K562 (cell line): ENCODE data around the gene CPLX1. TPM values are rescaled to one million over a fixed set of nuclear protein-coding genes. Genes with fewer than 3 reads are reported as not detected.

Source experiments
- ATAC-seq: fragments of 200-7000 bp; cut with Tn5 transposase; 3 replicates; pipeline ENCODE4 v1.9.1; 2020; ENCODE audit warnings: moderate library complexity
- BruUV-seq: library from RNA; stranded (reverse); fragments of 400-500 nt; replicated peaks from 2 replicates; lab custom pipeline; 2021; lab: Mats Ljungman, UMichigan
- CTCF ChIA-PET: fragments of 300-600 bp; formaldehyde crosslinking; extraction: SDS; loops from one replicate; lab custom pipeline; 2021; ENCODE audit warnings: low intra/inter-chr PET ratio; lab: Yijun Ruan, JAX
- POLR2A ChIA-PET: fragments of 300-600, 350-650 bp; sonication (Branson Sonifier 250); formaldehyde crosslinking; extraction: SDS; loops from one replicate; lab custom pipeline; 2021; ENCODE audit warnings: antibody characterized with exemption, inconsistent platforms; lab: Yijun Ruan, JAX
- DNase-seq, 4 experiments: peaks; one replicate each; pipeline versions ENCODE4 v3.0.0 to v3.0.0-alpha.2; 2011 to 2018; ENCODE audit warnings: low spot score in 3 of 4, mixed read lengths in 3 of 4; ENCODE audit errors: extremely low read depth in 1 of 4
- FAIRE-seq: peaks from 2 replicates; lab custom pipeline; 2011; peaks lifted over from hg19 to GRCh38; lab: Jason Lieb, UNC
- H2AFZ ChIP-seq: 2 replicates; pipeline ENCODE4 v1.6.0; 2011; ENCODE audit warnings: low read depth, low read length, control low read depth, inconsistent platforms
- H3K27ac ChIP-seq: fragments of 200-600 bp; 3 replicates; pipeline ENCODE4 v1.8.0; 2011; ENCODE audit warnings: low read depth, mild to moderate bottlenecking, control low read depth, inconsistent platforms, low read length, moderate library complexity, mixed read lengths; ENCODE audit errors: extremely low read depth
- H3K27me3 ChIP-seq, 2 experiments: fragments of 300-600 bp in 1 of 2; 2 replicates in 1 of 2; 3 replicates in 1 of 2; pipeline versions ENCODE4 v1.6.0 to v1.8.0; 2011; ENCODE audit warnings: inconsistent platforms in 2 of 2, low read length in 2 of 2, mild to moderate bottlenecking in 1 of 2, mixed read lengths in 1 of 2, moderate library complexity in 1 of 2; ENCODE audit not compliant: control insufficient read depth in 2 of 2, insufficient read depth in 2 of 2
- H3K36me3 ChIP-seq: fragments of 300-600 bp; 3 replicates; pipeline ENCODE4 v1.8.0; 2011; ENCODE audit warnings: mild to moderate bottlenecking, low read length, inconsistent platforms; ENCODE audit not compliant: control insufficient read depth, insufficient read depth
- H3K4me1 ChIP-seq, 2 experiments: fragments of 200-600 bp in 1 of 2; replicated peaks in 1 of 2; 2 replicates in 1 of 2; 3 replicates in 1 of 2; pipeline versions ENCODE4 v1.5.1 to v1.8.0; 2011; ENCODE audit warnings: inconsistent platforms in 2 of 2, low read length in 2 of 2, mild to moderate bottlenecking in 1 of 2, mixed read lengths in 1 of 2, moderate library complexity in 1 of 2; ENCODE audit not compliant: control insufficient read depth in 2 of 2, insufficient read depth in 2 of 2
- H3K4me2 ChIP-seq: 2 replicates; pipeline ENCODE4 v1.6.1; 2011; ENCODE audit warnings: low read length, control low read depth, inconsistent platforms, mixed read lengths; ENCODE audit not compliant: insufficient read depth
- H3K4me3 ChIP-seq: fragments of 200-600 bp; sonication (generic), shearing (Covaris generic); 2 replicates; pipeline ENCODE4 v1.5.1; 2016; ENCODE audit warnings: control low read depth, inconsistent platforms
- H3K79me2 ChIP-seq: fragments of 200-600 bp; 3 replicates; pipeline ENCODE4 v1.8.0; 2011; ENCODE audit warnings: low read length, inconsistent platforms; ENCODE audit not compliant: control insufficient read depth, insufficient read depth
- H3K9ac ChIP-seq, 2 experiments: 2 replicates each; pipeline versions ENCODE4 v1.6.0 to v1.6.1; 2011; ENCODE audit warnings: low read depth in 2 of 2, low read length in 2 of 2, control low read depth in 1 of 2, inconsistent platforms in 1 of 2, mild to moderate bottlenecking in 1 of 2, mixed read lengths in 1 of 2; ENCODE audit not compliant: insufficient read depth in 1 of 2
- H3K9me1 ChIP-seq: one replicate; pipeline ENCODE4 v1.6.0; 2011; ENCODE audit warnings: inconsistent platforms, mild to moderate bottlenecking, low read length, moderate library complexity; ENCODE audit not compliant: control insufficient read depth, insufficient read depth
- H3K9me3 ChIP-seq: replicated peaks from 2 replicates; pipeline ENCODE4 v1.5.1; 2011; ENCODE audit warnings: low read depth, low read length, inconsistent platforms; ENCODE audit not compliant: control insufficient read depth, insufficient read depth
- H4K20me1 ChIP-seq: replicated peaks from 2 replicates; pipeline ENCODE4 v1.6.1; 2011; ENCODE audit warnings: low read length, inconsistent platforms, mixed read lengths; ENCODE audit not compliant: control insufficient read depth, insufficient read depth
- RBBP5 ChIP-seq: fragments of 200-600 bp; sonication (generic); IDR thresholded peaks from 2 replicates; pipeline ENCODE4 v1.6.1; 2012; ENCODE audit warnings: borderline replicate concordance, mild to moderate bottlenecking, low read length, control low read depth, inconsistent platforms; ENCODE audit not compliant: insufficient read depth, poor library complexity, severe bottlenecking
- RBFOX2 ChIP-seq: fragments of 200-400 bp; formaldehyde crosslinking; IDR thresholded peaks from 2 replicates; pipeline ENCODE4 v1.6.1; 2017; ENCODE audit warnings: low read depth, mild to moderate bottlenecking, low read length, moderate library complexity
- RCOR1 ChIP-seq, 2 experiments: IDR thresholded peaks; 2 replicates each; pipeline ENCODE4 v1.6.1; 2012; ENCODE audit warnings: low read depth in 2 of 2, low read length in 2 of 2, borderline replicate concordance in 1 of 2, improper control_type of control experiment in 1 of 2
- WGBS: fragments of 100-300 bp; shearing (Covaris generic); methylation state at CpG from one replicate; pipeline ENCODE4 v1.1.6; 2016; ENCODE audit warnings: low coverage, mixed read lengths; ENCODE audit not compliant: insufficient coverage; ENCODE audit errors: missing lambda C conversion rate; 5-methylcytosine and 5-hydroxymethylcytosine counted together
- in situ Hi-C: fragments of 300-500 bp; cut with MboI; formaldehyde crosslinking; loops from 4 replicates; pipeline ENCODE4 v1.15.0; 2018; ENCODE audit warnings: inconsistent platforms, mixed read lengths
- intact Hi-C: fragments of 100-400 bp; cut with micrococcal nuclease; formaldehyde crosslinking; loops from 2 replicates; pipeline ENCODE4 v1.14.2; 2022
- polyA plus RNA-seq, 8 experiments: library from polyadenylated mRNA; depleted of rRNA in 4 of 8; stranded (reverse) in 5 of 8; unstranded in 3 of 8; fragments of >200 nt; fragmentation: Nextera tagmentation in 2 of 8; fragmentation: Illumina TruSeq in 1 of 8; extraction: Ambion mirVana in 2 of 8; extraction: Trizol in 1 of 8; gene quantifications; 2 replicates each; pipeline versions ENCODE4 v1.2.1 to v1.2.3, GENCODE V29; 2011 to 2014; ENCODE audit warnings: inconsistent platforms in 1 of 8, missing spikeins in 1 of 8
- total RNA-seq, 7 experiments: library from RNA; depleted of rRNA in 6 of 7; stranded (reverse); fragments of >200 nt in 6 of 7; fragmentation: Illumina TruSeq in 2 of 7; extraction: Trizol in 2 of 7; gene quantifications; 2 replicates each; pipeline versions ENCODE4 v1.2.1 to v1.2.3, GENCODE V29; 2011 to 2021; ENCODE audit warnings: low replicate concordance in 1 of 7

CPLX1 gene
- total and polyA plus RNA-seq, 9 of the 15 experiments (the other 6 are each of a cell fraction or from before 2014, with no cell fraction given), result 0.03 to 3.3 (median 0.17) TPM; not detected in 2

DNA sequence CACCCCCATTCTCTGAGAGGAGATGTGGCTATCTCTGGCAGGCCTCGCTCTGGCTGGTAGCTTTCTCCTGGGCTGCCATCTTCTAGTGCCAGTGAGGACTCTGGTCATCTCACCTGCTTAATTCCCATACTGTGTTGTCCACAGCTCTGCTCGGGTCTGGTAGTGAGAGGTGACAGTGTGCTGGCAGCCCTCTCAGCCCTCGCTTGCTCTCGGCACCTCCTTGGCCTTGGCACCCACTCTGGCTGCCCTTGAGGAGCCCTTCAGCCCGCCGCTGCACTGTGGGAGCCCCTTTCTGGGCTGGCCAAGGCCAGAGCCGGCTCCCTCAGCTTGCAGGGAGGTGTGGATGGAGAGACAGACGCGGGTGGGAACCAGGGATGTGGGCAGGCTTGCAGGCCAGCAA is 52.7 kb downstream of the CPLX1 start:
- Histone ChIP-seq H3K9ac (0 out of 4 replicates have a peak overlapping the region, but pooled peaks of 1 of the 2 experiments have one; percentile 35), H4K20me1 (peaks cover 4% of the 10 kb centered on the region; the same call in 1 of the 2 replicates), H2AFZ (no peak overlapping the region), H3K4me1 (peaks cover 0 to 20% of the 10 kb centered on the region in 2 experiments; a peak in 4 of 5 replicates), H3K4me2 (no peak overlapping the region), H3K36me3 (peaks cover 86% of the 10 kb centered on the region), H3K9me1 (no peaks in the 10 kb centered on the region), H3K9me3 (peaks cover 7% of the 10 kb centered on the region), H3K4me3 (no peak overlapping the region), H3K79me2 (peaks cover 86% of the 10 kb centered on the region), H3K27me3 (no peaks in the 10 kb centered on the region), H3K27ac (no peak overlapping the region)
- CTCF ChIA-PET, result no interaction called here
- in situ Hi-C loops, result no loop called here
- WGBS, result 91% methylated on average over 9 of the region's 9 CpGs
- intact Hi-C loops, result no loop called here
- no peak for TF ChIP-seq RBBP5
- 0 out of 2 replicates have a peak, but pooled peaks have one; percentile 34 for TF ChIP-seq RBFOX2
- TF ChIP-seq, all 486 proteins: peak for 1
- no peak for FAIRE-seq
- BruUV-seq, result no TSS peak
- POLR2A ChIA-PET, result interaction anchor here (0.6 kb wide), 1 partner anchor 126 kb away, joined by 3 read pairs; no protein-coding TSS in a partner anchor
- no peak for DNase-seq
- ATAC-seq, result no peak

DNA sequence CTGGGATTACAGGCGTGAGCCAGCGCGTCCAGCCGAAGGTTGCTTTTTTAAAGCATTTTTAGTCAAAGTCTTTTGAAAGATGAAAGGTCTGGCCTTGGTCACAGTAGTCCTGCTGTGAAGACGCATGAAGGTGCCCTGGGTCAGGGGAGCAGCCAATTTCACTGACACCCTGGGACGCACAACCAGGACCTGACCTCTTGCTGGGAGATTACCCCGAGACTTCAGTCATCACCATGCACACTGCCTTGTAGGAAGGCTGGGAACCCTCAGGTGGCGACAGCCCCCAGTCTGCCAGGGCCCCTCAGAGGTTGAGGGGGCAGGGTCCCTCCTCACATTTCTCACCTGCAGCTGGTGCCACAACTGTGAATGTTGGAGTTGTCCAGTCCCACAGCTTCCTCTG is 53.2 kb downstream of the CPLX1 start:
- intact Hi-C loops, result no loop called here
- no peaks in the 10 kb centered on the region for H3K27me3 ChIP-seq
- no peak overlapping the region for H3K4me2 ChIP-seq
- peak overlapping the region in 1 of 2 experiments; percentile 35; a peak in 1 of 4 replicates for H3K9ac ChIP-seq
- in situ Hi-C loops, result no loop called here
- WGBS, result 86% methylated on average over 8 of the region's 8 CpGs
- H3K9me3 ChIP-seq, result peaks cover 7% of the 10 kb centered on the region
- H3K4me3 ChIP-seq, result no peak overlapping the region
- DNase-seq, result no peak
- H3K9me1 ChIP-seq, result no peaks in the 10 kb centered on the region
- peaks cover 84% of the 10 kb centered on the region for H3K79me2 ChIP-seq
- H3K36me3 ChIP-seq, result peaks cover 85% of the 10 kb centered on the region
- ATAC-seq, result no peak
- no peak overlapping the region for H3K27ac ChIP-seq
- CTCF ChIA-PET, result no interaction called here
- no peak for FAIRE-seq
- peaks cover 0 to 20% of the 10 kb centered on the region in 2 experiments; a peak in 4 of 5 replicates for H3K4me1 ChIP-seq
- POLR2A ChIA-PET, result no interaction called here
- no peak overlapping the region for H2AFZ ChIP-seq
- TF ChIP-seq RCOR1 (IDR thresholded peaks at IDR 0.05; ENCODE audit: borderline replicate concordance in 1 of 2, low read depth in 2 of 2, low read length in 2 of 2), result no peak
- TF ChIP-seq RBFOX2, result 0 out of 2 replicates have a peak, but pooled peaks have one; percentile 6
- BruUV-seq, result no TSS peak
- peaks cover 4% of the 10 kb centered on the region; the same call in 1 of the 2 replicates for H4K20me1 ChIP-seq
